DND-41 (cell line): ENCODE data around the gene DST.

Source experiments
- ATAC-seq: fragments of 200-7000 bp; cut with Tn5 transposase; 3 replicates; pipeline ENCODE4 v1.9.1; 2021; ENCODE audit warnings: low read depth; ENCODE audit not compliant: insufficient read depth
- DNase-seq: peaks from one replicate; pipeline ENCODE4 v3.0.0-alpha.2; 2020
- H2AFZ ChIP-seq: 2 replicates; pipeline ENCODE4 v1.6.0; 2012; ENCODE audit warnings: low read depth, low read length
- H3K27ac ChIP-seq: 2 replicates; pipeline ENCODE4 v1.5.1; 2012; ENCODE audit warnings: low read length, inconsistent platforms
- H3K27me3 ChIP-seq: fragments of 200-600 bp; sonication (generic); 2 replicates; pipeline ENCODE4 v1.6.0; 2012; ENCODE audit warnings: low read length, mild to moderate bottlenecking, inconsistent platforms; ENCODE audit not compliant: insufficient read depth, poor library complexity
- H3K36me3 ChIP-seq: 2 replicates; pipeline ENCODE4 v1.5.1; 2012; ENCODE audit warnings: low read length, inconsistent platforms; ENCODE audit not compliant: insufficient read depth
- H3K4me1 ChIP-seq: 2 replicates; pipeline ENCODE4 v1.5.1; 2012; ENCODE audit warnings: mild to moderate bottlenecking, low read length; ENCODE audit not compliant: insufficient read depth
- H3K4me2 ChIP-seq: 2 replicates; pipeline ENCODE4 v1.6.0; 2012; ENCODE audit warnings: mild to moderate bottlenecking, moderate library complexity, low read length, inconsistent platforms; ENCODE audit not compliant: insufficient read depth
- H3K4me3 ChIP-seq, 2 experiments: fragments of 200-600 bp in 1 of 2; shearing (Covaris generic) in 1 of 2; 2 replicates each; pipeline ENCODE4 v1.5.1; 2012 to 2016; ENCODE audit warnings: inconsistent platforms in 2 of 2, low read length in 2 of 2, mild to moderate bottlenecking in 2 of 2, low read depth in 1 of 2, moderate library complexity in 1 of 2
- H3K79me2 ChIP-seq: 2 replicates; pipeline ENCODE4 v1.6.0; 2012; ENCODE audit warnings: low read length, inconsistent platforms; ENCODE audit not compliant: insufficient read depth
- H3K9ac ChIP-seq: 2 replicates; pipeline ENCODE4 v1.6.0; 2012; ENCODE audit warnings: low read depth, mild to moderate bottlenecking, inconsistent platforms, low read length, moderate library complexity
- H3K9me3 ChIP-seq: 2 replicates; pipeline ENCODE4 v1.5.1; 2012; ENCODE audit warnings: low read length, moderate library complexity, mild to moderate bottlenecking, inconsistent platforms; ENCODE audit not compliant: insufficient read depth, severe bottlenecking
- H4K20me1 ChIP-seq: 2 replicates; pipeline ENCODE4 v1.6.0; 2012; ENCODE audit warnings: low read length; ENCODE audit not compliant: insufficient read depth
- CTCF ChIP-seq: IDR thresholded peaks from 2 replicates; pipeline ENCODE4 v1.5.1; 2012; ENCODE audit warnings: borderline replicate concordance, low read length, moderate library complexity, mild to moderate bottlenecking; ENCODE audit not compliant: poor library complexity, severe bottlenecking; ENCODE audit errors: extremely low read depth
- EZH2 ChIP-seq: IDR thresholded peaks from 3 replicates; pipeline ENCODE4 v1.6.1; 2012; ENCODE audit warnings: borderline replicate concordance, low read depth, mild to moderate bottlenecking, moderate library complexity, low read length, inconsistent platforms; ENCODE audit not compliant: severe bottlenecking

DST gene

GRCh38 chr6:56435326-56435725, 207.4 kb downstream of the DST start:
- Histone ChIP-seq H3K4me1 (no peaks in the 10 kb centered on the region), H3K27ac (no peak overlapping the region), H3K9me3 (peaks cover 14% of the 10 kb centered on the region), H3K9ac (no peak overlapping the region), H4K20me1 (no peaks in the 10 kb centered on the region), H3K36me3 (no peaks in the 10 kb centered on the region), H3K4me2 (no peak overlapping the region), H2AFZ (no peak overlapping the region), H3K27me3 (no peaks in the 10 kb centered on the region), H3K79me2 (no peaks in the 10 kb centered on the region), H3K4me3 (no peak overlapping the region)
- TF ChIP-seq CTCF: no peak
- no peak for TF ChIP-seq EZH2
- ATAC-seq (no peak), DNase-seq (no peak)

GRCh38 chr6:56434606-56435005, 208.1 kb downstream of the DST start:
- no peak overlapping the region for H3K27ac ChIP-seq
- no peaks in the 10 kb centered on the region for H3K36me3 ChIP-seq
- H3K79me2 ChIP-seq: no peaks in the 10 kb centered on the region
- no peaks in the 10 kb centered on the region for H3K27me3 ChIP-seq
- no peak overlapping the region for H3K9ac ChIP-seq
- H2AFZ ChIP-seq: no peak overlapping the region
- DNase-seq: no peak
- no peaks in the 10 kb centered on the region for H3K4me1 ChIP-seq
- H3K4me3 ChIP-seq: no peak overlapping the region
- H3K4me2 ChIP-seq: no peak overlapping the region
- no peak for ATAC-seq
- no peaks in the 10 kb centered on the region for H4K20me1 ChIP-seq
- no peak for TF ChIP-seq CTCF
- no peak for TF ChIP-seq EZH2
- peaks cover 10% of the 10 kb centered on the region for H3K9me3 ChIP-seq

- Histone ChIP-seq H3K4me1 (no peaks in the 10 kb centered on the region), H4K20me1 (no peaks in the 10 kb centered on the region), H3K27me3 (no peaks in the 10 kb centered on the region), H2AFZ (no peak overlapping the region), H3K9me3 (peaks cover 8% of the 10 kb centered on the region), H3K9ac (no peak overlapping the region), H3K79me2 (no peaks in the 10 kb centered on the region), H3K4me3 (no peak overlapping the region), H3K4me2 (no peak overlapping the region), H3K36me3 (no peaks in the 10 kb centered on the region), H3K27ac (no peak overlapping the region)
- ATAC-seq (no peak), DNase-seq (no peak)
- TF ChIP-seq EZH2 (no peak), CTCF (no peak)
These were observed 209.6 kb downstream of the DST start for GRCh38 chr6:56433119-56433518.

- Histone ChIP-seq H3K4me1 (no peaks in the 10 kb centered on the region), H3K9ac (no peak overlapping the region), H3K79me2 (no peaks in the 10 kb centered on the region), H4K20me1 (no peaks in the 10 kb centered on the region), H3K4me2 (no peak overlapping the region), H3K27me3 (no peaks in the 10 kb centered on the region), H3K36me3 (no peaks in the 10 kb centered on the region), H2AFZ (no peak overlapping the region), H3K27ac (no peak overlapping the region), H3K4me3 (no peak overlapping the region), H3K9me3 (peaks cover 8% of the 10 kb centered on the region)
- no peak for TF ChIP-seq CTCF
- no peak for TF ChIP-seq EZH2
- ATAC-seq (no peak), DNase-seq (no peak)
These were observed 210.5 kb downstream of the DST start for GRCh38 chr6:56432194-56432593.
